Measurements from ENCODE around the gene FGD6. TPM values are rescaled to one million over a fixed set of nuclear protein-coding genes. Genes with fewer than 3 reads are reported as not detected.

Gene FGD6
- total RNA-seq, 4 donors from 2014 or later: 25.8 to 46.5 (median 36.3) TPM

- Histone ChIP-seq H3K9me3 (no peaks in the 10 kb centered on the region), H3K4me3 (no peak overlapping the region), H3K27ac (no peak overlapping the region), H3K27me3 (no peaks in the 10 kb centered on the region), H3K36me3 (peaks cover 0 to 23% of the 10 kb centered on the region in 2 donors), H3K4me1 (peaks cover 10 to 23% (median 12%) of the 10 kb centered on the region in 3 donors)
- WGBS, 2 donors (ENCODE audit: low coverage in 1 of 2): 74 to 79% methylated on average over 2 of the region's 2 CpGs
- TF ChIP-seq CTCF (IDR thresholded peaks at IDR 0.05) (no peak), EP300 (IDR thresholded peaks at IDR 0.05) (no peak), POLR2AphosphoS5 (IDR thresholded peaks at IDR 0.05) (no peak), POLR2A (IDR thresholded peaks at IDR 0.05) (no peak)
- ATAC-seq: no peak
Observed at GRCh38 chr12:95168746-95169145, 48.5 kb downstream of the FGD6 start.

DNA sequence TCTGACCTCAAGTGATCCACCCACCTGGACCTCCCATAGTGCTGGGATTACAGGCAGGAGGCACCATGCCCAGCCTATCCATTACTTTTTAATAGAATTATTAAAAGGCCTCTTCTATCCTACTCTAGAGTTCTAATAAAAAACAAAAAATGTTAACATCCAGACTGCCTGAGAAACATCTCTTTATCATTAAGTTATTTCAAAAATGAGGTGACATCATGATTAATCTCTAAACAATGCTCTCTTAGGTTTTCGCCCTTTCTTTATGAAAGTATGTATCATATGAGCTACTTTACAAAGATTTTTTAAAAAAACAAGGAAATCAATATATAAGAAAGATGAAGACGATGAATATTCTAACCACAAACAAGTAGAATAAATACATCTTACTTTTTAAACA, 52.6 kb downstream of the FGD6 start:
- Histone ChIP-seq H3K27ac (no peak overlapping the region), H3K4me3 (no peak overlapping the region), H3K9me3 (no peaks in the 10 kb centered on the region), H3K27me3 (no peaks in the 10 kb centered on the region), H3K4me1 (peaks cover 0 to 20% (median 0%) of the 10 kb centered on the region in 3 donors), H3K36me3 (peaks cover 0 to under 1% of the 10 kb centered on the region in 2 donors)
- no peak for ATAC-seq
- 79 to 81% methylated on average over 2 of the region's 2 CpGs for whole genome bisulfite sequencing, 2 donors (ENCODE audit: low coverage in 1 of 2)
- TF ChIP-seq POLR2A (IDR thresholded peaks at IDR 0.05) (no peak), POLR2AphosphoS5 (IDR thresholded peaks at IDR 0.05) (no peak)

DNA sequence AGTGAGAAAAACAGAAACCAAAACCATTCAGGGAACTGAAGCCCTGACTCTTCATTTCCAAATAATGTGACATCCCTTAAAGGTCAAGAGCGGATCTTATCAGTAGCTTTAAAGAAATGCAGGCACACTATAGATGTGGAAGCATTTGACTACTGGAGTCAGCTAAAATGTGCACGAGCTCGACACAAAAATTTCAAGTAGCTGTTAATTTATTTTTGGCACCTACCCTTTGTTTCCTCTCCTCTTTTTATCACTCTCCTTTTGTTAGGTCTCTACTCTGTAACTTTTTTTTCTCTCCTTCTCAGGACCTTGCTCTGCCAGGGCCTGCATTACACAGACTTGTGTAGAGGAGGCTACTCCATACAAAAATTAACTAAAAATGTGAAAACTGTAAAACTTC, 58.3 kb downstream of the FGD6 start:
- no peak overlapping the region for H3K27ac ChIP-seq
- H3K27me3 ChIP-seq: no peaks in the 10 kb centered on the region
- no peaks in the 10 kb centered on the region for H3K36me3 ChIP-seq
- no peaks in the 10 kb centered on the region for H3K9me3 ChIP-seq
- TF ChIP-seq POLR2A (IDR thresholded peaks at IDR 0.05): no peak
- no peak for TF ChIP-seq POLR2AphosphoS5 (IDR thresholded peaks at IDR 0.05)
- no peak for TF ChIP-seq CTCF (IDR thresholded peaks at IDR 0.05)
- TF ChIP-seq EP300 (IDR thresholded peaks at IDR 0.05): no peak
- no peak overlapping the region for H3K4me3 ChIP-seq
- no peak for ATAC-seq
- peaks cover 0 to 20% (median 0%) of the 10 kb centered on the region in 3 donors for H3K4me1 ChIP-seq
- 52 to 56% methylated on average over 3 of the region's 3 CpGs for WGBS, 2 donors (ENCODE audit: low coverage in 1 of 2)

DNA sequence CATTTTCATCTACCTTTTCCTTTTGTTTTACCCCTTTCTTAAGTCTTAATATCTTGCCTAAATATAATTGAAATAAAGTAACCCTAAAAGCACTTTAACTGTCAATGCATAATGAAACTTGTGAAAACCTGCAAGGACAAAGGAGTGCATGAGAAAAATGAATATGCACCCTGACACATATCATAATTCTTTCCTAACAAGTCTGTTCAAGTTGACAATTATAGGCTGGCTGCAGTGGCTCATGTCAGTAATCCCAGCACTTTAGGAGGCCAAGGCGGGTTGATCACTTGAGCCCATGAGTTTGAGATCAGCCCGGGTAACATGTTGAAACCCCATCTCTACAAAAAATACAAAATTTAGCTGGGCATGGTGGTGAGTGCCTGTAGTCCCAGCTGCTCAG, 65.4 kb downstream of the FGD6 start:
- WGBS, 2 donors (ENCODE audit: low coverage in 1 of 2): 93 to 94% methylated on average over 2 of the region's 2 CpGs
- no peak for ATAC-seq

GRCh38 chr12:95151406-95151805, 65.9 kb downstream of the FGD6 start:
- TF ChIP-seq CTCF (IDR thresholded peaks at IDR 0.05) (no peak), POLR2A (IDR thresholded peaks at IDR 0.05) (no peak), POLR2AphosphoS5 (IDR thresholded peaks at IDR 0.05) (no peak), EP300 (IDR thresholded peaks at IDR 0.05) (no peak)
- Histone ChIP-seq H3K9me3 (no peaks in the 10 kb centered on the region), H3K27me3 (no peaks in the 10 kb centered on the region), H3K4me3 (no peak overlapping the region), H3K36me3 (peaks cover 0 to 30% of the 10 kb centered on the region in 2 donors), H3K27ac (no peak overlapping the region), H3K4me1 (no peaks in the 10 kb centered on the region)
- 100% methylated on average over 2 of the region's 2 CpGs; no CpG with 5 or more reads in 1 of the 2 donors for WGBS, 2 donors (ENCODE audit: low coverage in 1 of 2)
- no peak for ATAC-seq

More for the DNA sequence above, 65.4 kb downstream of the FGD6 start:
- TF ChIP-seq EP300 (IDR thresholded peaks at IDR 0.05) (no peak), CTCF (IDR thresholded peaks at IDR 0.05) (no peak), POLR2AphosphoS5 (IDR thresholded peaks at IDR 0.05) (no peak), POLR2A (IDR thresholded peaks at IDR 0.05) (no peak)
- Histone ChIP-seq H3K36me3 (peaks cover 0 to 30% of the 10 kb centered on the region in 2 donors), H3K4me3 (no peak overlapping the region), H3K4me1 (no peaks in the 10 kb centered on the region), H3K9me3 (no peaks in the 10 kb centered on the region), H3K27me3 (no peaks in the 10 kb centered on the region), H3K27ac (no peak overlapping the region)

Data from gastroesophageal sphincter (tissue), 4 donors.